GM23338 (cell line): ENCODE data around the gene FHOD1. TPM values are rescaled to one million over a fixed set of nuclear protein-coding genes. Genes with fewer than 3 reads are reported as not detected.

Experiments
- ATAC-seq: fragments of 200-7000 bp; cut with Tn5 transposase; 3 replicates; pipeline ENCODE4 v1.9.1; 2020
- DNase-seq: peaks from one replicate; pipeline ENCODE4 v3.0.0-alpha.2; 2015; ENCODE audit warnings: low spot score
- H2AFZ ChIP-seq: fragments of 200-600 bp; sonication (generic); 2 replicates; pipeline ENCODE4 v1.8.0; 2016; ENCODE audit warnings: antibody characterized with exemption, mild to moderate bottlenecking, moderate library complexity
- H3F3A ChIP-seq: fragments of 200-600 bp; sonication (generic); replicated peaks from 2 replicates; pipeline ENCODE4 v1.8.0; 2017; ENCODE audit warnings: antibody characterized with exemption, mixed run types, low read depth
- H3K27ac ChIP-seq: fragments of 200-600 bp; sonication (generic); 2 replicates; pipeline ENCODE4 v1.6.1; 2016; ENCODE audit warnings: low read depth
- H3K27me3 ChIP-seq: fragments of 200-600 bp; sonication (generic); 2 replicates; pipeline ENCODE4 v1.8.0; 2016; ENCODE audit warnings: mild to moderate bottlenecking, mixed run types, moderate library complexity; ENCODE audit not compliant: insufficient read depth
- H3K36me3 ChIP-seq: fragments of 200-600 bp; sonication (generic); 2 replicates; pipeline ENCODE4 v1.8.0; 2016; ENCODE audit warnings: mild to moderate bottlenecking; ENCODE audit not compliant: insufficient read depth
- H3K4me1 ChIP-seq: fragments of 200-600 bp; sonication (generic); 2 replicates; pipeline ENCODE4 v1.8.0; 2016; ENCODE audit warnings: mild to moderate bottlenecking, moderate library complexity; ENCODE audit not compliant: insufficient read depth
- H3K4me2 ChIP-seq: fragments of 200-600 bp; sonication (generic); 2 replicates; pipeline ENCODE4 v1.7.1; 2017; ENCODE audit warnings: mixed run types
- H3K4me3 ChIP-seq: fragments of 200-600 bp; sonication (generic); 2 replicates; pipeline ENCODE4 v1.6.1; 2016; ENCODE audit warnings: mixed run types
- H3K79me2 ChIP-seq: fragments of 200-600 bp; sonication (generic); replicated peaks from 2 replicates; pipeline ENCODE4 v1.8.0; 2017; ENCODE audit warnings: mild to moderate bottlenecking; ENCODE audit not compliant: insufficient read depth
- H3K9me2 ChIP-seq: fragments of 200-600 bp; sonication (generic); 2 replicates; pipeline ENCODE4 v1.8.0; 2017; ENCODE audit not compliant: insufficient read depth
- H4K20me1 ChIP-seq: fragments of 200-600 bp; sonication (generic); replicated peaks from 2 replicates; pipeline ENCODE4 v1.8.0; 2017; ENCODE audit warnings: mild to moderate bottlenecking; ENCODE audit not compliant: insufficient read depth
- H3K27ac Mint-ChIP-seq: 2 replicates; pipeline ENCODE4 v1.8.0; 2020; ENCODE audit warnings: inconsistent platforms, mild to moderate bottlenecking, moderate library complexity, mixed read lengths
- H3K27me3 Mint-ChIP-seq: 3 replicates; pipeline ENCODE4 v1.8.0; 2022; ENCODE audit warnings: low read depth, mild to moderate bottlenecking, moderate library complexity, mixed read lengths, inconsistent platforms; ENCODE audit not compliant: insufficient read depth, poor library complexity
- H3K36me3 Mint-ChIP-seq: 3 replicates; pipeline ENCODE4 v1.8.0; 2021; ENCODE audit warnings: low read depth, mild to moderate bottlenecking, inconsistent platforms, moderate library complexity, mixed read lengths
- H3K4me1 Mint-ChIP-seq: 3 replicates; pipeline ENCODE4 v1.8.0; 2020; ENCODE audit warnings: mild to moderate bottlenecking, inconsistent platforms, mixed read lengths
- H3K4me3 Mint-ChIP-seq: 3 replicates; pipeline ENCODE4 v1.8.0; 2021; ENCODE audit warnings: moderate library complexity, mild to moderate bottlenecking, inconsistent platforms, mixed read lengths
- H3K9me3 Mint-ChIP-seq: 3 replicates; pipeline ENCODE4 v1.8.0; 2020; ENCODE audit warnings: moderate library complexity, mild to moderate bottlenecking, inconsistent platforms, mixed read lengths
- CREB1 ChIP-seq: fragments of 250-450 bp; sonication (Bioruptor Pico); IDR thresholded peaks from 2 replicates; pipeline ENCODE4 v1.5.0; 2020; ENCODE audit warnings: low read depth, mild to moderate bottlenecking, moderate library complexity
- CTCF ChIP-seq, 2 experiments: fragments of 200-600 bp in 1 of 2; sonication (generic) in 1 of 2; conservative IDR thresholded peaks; 2 replicates each; pipeline versions ENCODE4 v1.5.1 to v1.6.1; 2016 to 2017; ENCODE audit warnings: antibody characterized with exemption in 2 of 2, low read depth in 2 of 2, mild to moderate bottlenecking in 2 of 2, moderate library complexity in 1 of 2
- ETS1 ChIP-seq: IDR thresholded peaks from 2 replicates; pipeline ENCODE4 v1.6.1; 2016; ENCODE audit warnings: antibody characterized with exemption
- EZH2 ChIP-seq: fragments of 200-600 bp; sonication (generic); IDR thresholded peaks from one replicate; pipeline ENCODE4 v1.8.0; 2017; ENCODE audit warnings: antibody characterized with exemption, mild to moderate bottlenecking, low read depth; ENCODE audit not compliant: unreplicated experiment
- EZH2phosphoT487 ChIP-seq: fragments of 200-600 bp; sonication (generic); IDR thresholded peaks from one replicate; pipeline ENCODE4 v1.8.1; 2018; ENCODE audit warnings: antibody characterized with exemption; ENCODE audit not compliant: unreplicated experiment
- STAT1 ChIP-seq: IDR thresholded peaks from one replicate; pipeline ENCODE4 v1.6.1; 2016; ENCODE audit warnings: antibody characterized with exemption; ENCODE audit not compliant: unreplicated experiment
- ZNF114 ChIP-seq: fragments of 250-450 bp; sonication (Bioruptor Pico); IDR thresholded peaks from 2 replicates; pipeline ENCODE4 v1.5.0; 2020; ENCODE audit warnings: mild to moderate bottlenecking, moderate library complexity
- ZNF331 ChIP-seq: fragments of 250-450 bp; sonication (Bioruptor Pico); IDR thresholded peaks from 2 replicates; pipeline ENCODE4 v1.5.0; 2020; ENCODE audit warnings: low read depth, mild to moderate bottlenecking, moderate library complexity
- polyA plus RNA-seq: library from polyadenylated mRNA; unstranded; fragments of >200 nt; fragmentation: Nextera tagmentation; extraction: Ambion mirVana; gene quantifications from 2 replicates; pipeline ENCODE4 v1.2.1, GENCODE V29; 2016
- total RNA-seq: library from RNA; depleted of rRNA; stranded (reverse); fragments of >200 nt; shearing (Covaris generic); gene quantifications from 2 replicates; pipeline ENCODE4 v1.2.3, GENCODE V29; 2014
- TF ChIP-seq, protein P1 (sequence below): fragments of 250-450 bp; sonication (Bioruptor Pico); IDR thresholded peaks from 2 replicates; pipeline ENCODE4 v1.5.0; 2020; ENCODE audit warnings: mild to moderate bottlenecking, moderate library complexity

FHOD1 gene
- total and polyA plus RNA-seq, 2 experiments from 2014 or later, result 26.2 to 52.7 TPM

DNA sequence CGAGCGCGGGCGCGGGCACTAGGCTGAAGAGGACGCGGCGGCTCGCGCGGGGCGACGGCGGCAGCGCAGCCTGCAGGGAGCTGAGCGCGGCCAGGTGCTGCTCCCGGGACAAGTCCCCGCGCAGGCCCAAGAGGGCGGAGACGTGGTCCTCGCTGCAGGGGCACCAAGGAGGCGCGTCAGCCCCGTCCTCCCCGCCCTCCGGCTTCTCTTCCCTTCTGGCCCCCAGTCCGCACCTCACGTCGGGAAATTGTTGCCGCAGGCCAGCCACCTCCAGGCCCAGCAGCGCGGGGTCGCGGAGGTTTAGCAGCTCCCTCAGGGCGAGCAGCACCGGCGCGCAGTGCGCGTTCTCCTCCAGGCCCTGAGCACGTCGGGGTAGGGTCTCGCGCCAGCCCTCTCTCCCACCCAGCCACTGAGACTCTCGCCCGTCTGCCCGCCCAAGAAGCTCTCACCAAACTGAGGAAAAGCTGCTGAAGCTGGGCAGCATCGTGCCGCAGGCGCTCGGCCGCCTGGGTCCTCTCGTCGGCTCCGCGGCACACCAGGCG is 62.8 kb downstream of the FHOD1 start (continued):
- TF ChIP-seq CTCF (conservative IDR thresholded peaks at IDR 0.05; ENCODE audit: low read depth in 2 of 2) (no peak), EZH2phosphoT487 (no peak), ETS1 (no peak)

DNA sequence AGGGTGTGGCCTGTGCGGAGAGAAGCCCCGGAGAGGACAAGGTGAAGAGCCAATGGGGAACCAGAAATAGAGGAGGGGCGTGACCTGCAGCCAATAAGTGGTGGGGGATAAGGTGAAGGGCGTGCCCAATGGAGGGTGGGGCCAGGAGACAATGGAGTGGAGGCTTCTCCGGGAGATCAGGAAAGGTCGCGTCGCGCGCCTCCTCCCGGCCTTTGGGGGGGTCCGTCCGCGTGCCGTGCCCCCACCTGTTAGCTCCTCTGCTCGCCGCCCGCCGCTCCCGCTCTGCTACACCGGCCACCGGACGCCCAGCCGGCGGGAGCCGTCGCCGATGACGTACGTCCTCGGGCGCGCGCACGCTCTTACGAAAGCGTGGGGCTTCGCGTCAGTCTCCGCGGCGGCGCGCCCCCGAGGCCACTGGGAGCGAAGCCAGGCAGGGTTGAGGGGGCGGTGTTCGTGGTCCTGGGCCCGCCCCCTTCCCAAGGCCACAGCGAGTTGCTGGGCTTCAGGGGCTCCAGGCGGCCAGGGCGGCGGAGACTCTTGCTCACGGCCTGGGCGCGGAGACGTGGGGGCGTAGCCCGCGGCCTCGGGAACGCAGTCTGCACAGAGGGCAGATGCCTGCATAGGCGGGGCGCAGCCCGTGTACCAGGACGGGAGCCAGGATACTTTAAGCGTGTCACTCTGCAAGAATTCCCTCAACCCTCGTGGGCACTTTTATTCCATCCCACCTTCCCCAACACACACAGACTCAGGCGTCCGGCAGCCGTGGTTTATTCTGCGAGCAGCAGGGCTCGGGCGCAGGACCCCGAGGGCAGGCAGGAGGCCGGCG is 63.4 kb downstream of the FHOD1 start, which contains the start of gene MATCAP1:
Gene MATCAP1, minus strand, starts transcription at position 337 of the 826 bp plus-strand sequence. CDS start 3,353 bp downstream, outside the sequence.
- Mint-ChIP-seq H3K27ac (no peak within 1 kb of the TSS), H3K27me3 (peaks cover 36% of the 10 kb centered on the region), H3K36me3 (no peaks in the 10 kb centered on the region; the same call in 2 of the 3 replicates), H3K4me1 (peaks cover 14% of the 10 kb centered on the region), H3K4me3 (peak within 1 kb of the TSS; percentile 84), H3K9me3 (no peaks in the 10 kb centered on the region; the same call in 2 of the 3 replicates)
- H3K4me3 ChIP-seq, result peak within 1 kb of the TSS; percentile 63
- no peaks in the 10 kb centered on the region for H3K9me2 ChIP-seq
- H3K4me2 ChIP-seq, result peak within 1 kb of the TSS; percentile 97
- peaks cover 3% of the 10 kb centered on the region; the same call in 1 of the 2 replicates for H3F3A ChIP-seq
- H4K20me1 ChIP-seq, result no peaks in the 10 kb centered on the region
- H3K79me2 ChIP-seq, result peaks cover 10% of the 10 kb centered on the region
- H3K27me3 ChIP-seq, result peaks cover 28% of the 10 kb centered on the region
- H3K36me3 ChIP-seq, result no peaks in the 10 kb centered on the region
- H3K4me1 ChIP-seq, result peaks cover 15% of the 10 kb centered on the region
- peak within 1 kb of the TSS; percentile 94 for H2AFZ ChIP-seq
- H3K27ac ChIP-seq, result no peak within 1 kb of the TSS
- ATAC-seq, result peak; percentile 80
- DNase-seq, result peak; percentile 98
- TF ChIP-seq CREB1 (CRISPR knock-in tag) (peak; percentile 93), ZNF114 (no peak), EZH2 (peak; percentile 52), STAT1 (no peak), ETS1 (no peak), CTCF (conservative IDR thresholded peaks at IDR 0.05; ENCODE audit: low read depth in 2 of 2) (no peak), EZH2phosphoT487 (no peak), ZNF331 (CRISPR knock-in tag) (no peak)
- TF ChIP-seq, protein P1, sequence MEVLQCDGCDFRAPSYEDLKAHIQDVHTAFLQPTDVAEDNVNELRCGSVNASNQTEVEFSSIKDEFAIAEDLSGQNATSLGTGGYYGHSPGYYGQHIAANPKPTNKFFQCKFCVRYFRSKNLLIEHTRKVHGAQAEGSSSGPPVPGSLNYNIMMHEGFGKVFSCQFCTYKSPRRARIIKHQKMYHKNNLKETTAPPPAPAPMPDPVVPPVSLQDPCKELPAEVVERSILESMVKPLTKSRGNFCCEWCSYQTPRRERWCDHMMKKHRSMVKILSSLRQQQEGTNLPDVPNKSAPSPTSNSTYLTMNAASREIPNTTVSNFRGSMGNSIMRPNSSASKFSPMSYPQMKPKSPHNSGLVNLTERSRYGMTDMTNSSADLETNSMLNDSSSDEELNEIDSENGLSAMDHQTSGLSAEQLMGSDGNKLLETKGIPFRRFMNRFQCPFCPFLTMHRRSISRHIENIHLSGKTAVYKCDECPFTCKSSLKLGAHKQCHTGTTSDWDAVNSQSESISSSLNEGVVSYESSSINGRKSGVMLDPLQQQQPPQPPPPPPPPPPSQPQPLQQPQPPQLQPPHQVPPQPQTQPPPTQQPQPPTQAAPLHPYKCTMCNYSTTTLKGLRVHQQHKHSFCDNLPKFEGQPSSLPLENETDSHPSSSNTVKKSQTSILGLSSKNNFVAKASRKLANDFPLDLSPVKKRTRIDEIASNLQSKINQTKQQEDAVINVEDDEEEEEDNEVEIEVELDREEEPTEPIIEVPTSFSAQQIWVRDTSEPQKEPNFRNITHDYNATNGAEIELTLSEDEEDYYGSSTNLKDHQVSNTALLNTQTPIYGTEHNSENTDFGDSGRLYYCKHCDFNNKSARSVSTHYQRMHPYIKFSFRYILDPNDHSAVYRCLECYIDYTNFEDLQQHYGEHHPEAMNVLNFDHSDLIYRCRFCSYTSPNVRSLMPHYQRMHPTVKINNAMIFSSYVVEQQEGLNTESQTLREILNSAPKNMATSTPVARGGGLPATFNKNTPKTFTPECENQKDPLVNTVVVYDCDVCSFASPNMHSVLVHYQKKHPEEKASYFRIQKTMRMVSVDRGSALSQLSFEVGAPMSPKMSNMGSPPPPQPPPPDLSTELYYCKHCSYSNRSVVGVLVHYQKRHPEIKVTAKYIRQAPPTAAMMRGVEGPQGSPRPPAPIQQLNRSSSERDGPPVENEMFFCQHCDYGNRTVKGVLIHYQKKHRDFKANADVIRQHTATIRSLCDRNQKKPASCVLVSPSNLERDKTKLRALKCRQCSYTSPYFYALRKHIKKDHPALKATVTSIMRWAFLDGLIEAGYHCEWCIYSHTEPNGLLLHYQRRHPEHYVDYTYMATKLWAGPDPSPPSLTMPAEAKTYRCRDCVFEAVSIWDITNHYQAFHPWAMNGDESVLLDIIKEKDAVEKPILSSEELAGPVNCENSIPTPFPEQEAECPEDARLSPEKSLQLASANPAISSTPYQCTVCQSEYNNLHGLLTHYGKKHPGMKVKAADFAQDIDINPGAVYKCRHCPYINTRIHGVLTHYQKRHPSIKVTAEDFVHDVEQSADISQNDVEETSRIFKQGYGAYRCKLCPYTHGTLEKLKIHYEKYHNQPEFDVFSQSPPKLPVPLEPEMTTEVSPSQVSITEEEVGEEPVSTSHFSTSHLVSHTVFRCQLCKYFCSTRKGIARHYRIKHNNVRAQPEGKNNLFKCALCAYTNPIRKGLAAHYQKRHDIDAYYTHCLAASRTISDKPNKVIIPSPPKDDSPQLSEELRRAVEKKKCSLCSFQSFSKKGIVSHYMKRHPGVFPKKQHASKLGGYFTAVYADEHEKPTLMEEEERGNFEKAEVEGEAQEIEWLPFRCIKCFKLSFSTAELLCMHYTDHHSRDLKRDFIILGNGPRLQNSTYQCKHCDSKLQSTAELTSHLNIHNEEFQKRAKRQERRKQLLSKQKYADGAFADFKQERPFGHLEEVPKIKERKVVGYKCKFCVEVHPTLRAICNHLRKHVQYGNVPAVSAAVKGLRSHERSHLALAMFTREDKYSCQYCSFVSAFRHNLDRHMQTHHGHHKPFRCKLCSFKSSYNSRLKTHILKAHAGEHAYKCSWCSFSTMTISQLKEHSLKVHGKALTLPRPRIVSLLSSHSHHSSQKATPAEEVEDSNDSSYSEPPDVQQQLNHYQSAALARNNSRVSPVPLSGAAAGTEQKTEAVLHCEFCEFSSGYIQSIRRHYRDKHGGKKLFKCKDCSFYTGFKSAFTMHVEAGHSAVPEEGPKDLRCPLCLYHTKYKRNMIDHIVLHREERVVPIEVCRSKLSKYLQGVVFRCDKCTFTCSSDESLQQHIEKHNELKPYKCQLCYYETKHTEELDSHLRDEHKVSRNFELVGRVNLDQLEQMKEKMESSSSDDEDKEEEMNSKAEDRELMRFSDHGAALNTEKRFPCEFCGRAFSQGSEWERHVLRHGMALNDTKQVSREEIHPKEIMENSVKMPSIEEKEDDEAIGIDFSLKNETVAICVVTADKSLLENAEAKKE (CRISPR knock-in tag), result no peak
